Choroid plexus epithelial cell (primary cell): ENCODE data around the gene PRAMEF12.

Source experiments
- DNase-seq: peaks from one replicate; pipeline ENCODE4 v3.0.0-alpha.2; 2010; ENCODE audit warnings: low read depth
- H3K4me3 ChIP-seq: 2 replicates; pipeline ENCODE4 v1.5.1; 2011; ENCODE audit warnings: low read depth, mild to moderate bottlenecking, control low read depth, low read length, moderate library complexity
- CTCF ChIP-seq: conservative IDR thresholded peaks from 2 replicates; pipeline ENCODE4 v1.5.1; 2011; ENCODE audit warnings: low read depth, mild to moderate bottlenecking, control low read depth, inconsistent platforms, low read length, moderate library complexity

Gene PRAMEF12

GRCh38 chr1:12769976-12770505, 3.5 kb upstream of the PRAMEF12 start:
- TF ChIP-seq CTCF: no peak
- no peak overlapping the region for H3K4me3 ChIP-seq
- DNase-seq: no peak

GRCh38 chr1:12770620-12771019, 2.9 kb upstream of the PRAMEF12 start:
- no peak for DNase-seq
- TF ChIP-seq CTCF: no peak
- H3K4me3 ChIP-seq: no peak overlapping the region

- no peak for DNase-seq
- no peak overlapping the region for H3K4me3 ChIP-seq
- no peak for TF ChIP-seq CTCF
Measured at GRCh38 chr1:12771186-12771585, 2.4 kb upstream of the PRAMEF12 start.

GRCh38 chr1:12772520-12772919, 1.0 kb upstream of the PRAMEF12 start:
- no peak overlapping the region for H3K4me3 ChIP-seq
- DNase-seq: no peak
- TF ChIP-seq CTCF: no peak

GRCh38 chr1:12774801-12775345, 1.3 kb downstream of the PRAMEF12 start:
- DNase-seq: no peak
- TF ChIP-seq CTCF: no peak
- H3K4me3 ChIP-seq: no peak overlapping the region

- no peak overlapping the region for H3K4me3 ChIP-seq
- no peak for TF ChIP-seq CTCF
- DNase-seq: no peak
Measured at GRCh38 chr1:12775443-12775842, 1.9 kb downstream of the PRAMEF12 start.
